ENCODE results near the gene EVA1C. TPM values are rescaled to one million over a fixed set of nuclear protein-coding genes. Genes with fewer than 3 reads are reported as not detected.
A peak's percentile ranks its signal among the peaks of the same experiment; 100 is the strongest.
"Not testable (repeated sequence)": the region's sequence is repeated elsewhere in the genome, so short reads cannot be mapped to it uniquely, and the experiment has no call there.

EVA1C gene
- total and polyA plus RNA-seq, 5 donors = 18.0 to 39.8 (median 21.2) TPM

- 93% methylated on average over 5 of the region's 5 CpGs for WGBS
- Histone ChIP-seq H3K9me3 (ENCODE audit: control insufficient read depth, low read length) (no peaks in the 10 kb centered on the region), H3K27me3 (ENCODE audit: control insufficient read depth, insufficient read depth) (no peaks in the 10 kb centered on the region), H3K4me3 (ENCODE audit: low read length) (no peak overlapping the region), H3K27ac (ENCODE audit: low read length) (no peak overlapping the region), H3K4me1 (ENCODE audit: control insufficient read depth, insufficient read depth, low read length) (peaks cover 10% of the 10 kb centered on the region)
- ATAC-seq = no peak
- intact Hi-C loops (cut with DNase I) = no loop called here
- DNase-seq = no peak
Observed at GRCh38 chr21:32424674-32425073, 12.2 kb downstream of the EVA1C start.

- Histone ChIP-seq H3K27me3 (ENCODE audit: control insufficient read depth, insufficient read depth) (no peaks in the 10 kb centered on the region), H3K4me1 (ENCODE audit: control insufficient read depth, insufficient read depth, low read length) (peaks cover 10% of the 10 kb centered on the region), H3K9me3 (ENCODE audit: control insufficient read depth, low read length) (no peaks in the 10 kb centered on the region), H3K4me3 (ENCODE audit: low read length) (no peak overlapping the region), H3K27ac (ENCODE audit: low read length) (no peak overlapping the region)
- intact Hi-C loops (cut with DNase I) = no loop called here
- WGBS = 89% methylated on average over 4 of the region's 4 CpGs
- ATAC-seq = no peak
- DNase-seq = no peak
Observed at GRCh38 chr21:32425628-32426027, 13.1 kb downstream of the EVA1C start.

- 74% methylated on average over 5 of the region's 5 CpGs for whole genome bisulfite sequencing
- intact Hi-C loops (cut with DNase I) = no loop called here
- ATAC-seq = no peak
- Histone ChIP-seq H3K4me3 (ENCODE audit: low read length) (no peak overlapping the region), H3K4me1 (ENCODE audit: control insufficient read depth, insufficient read depth, low read length) (peaks cover 10% of the 10 kb centered on the region), H3K27me3 (ENCODE audit: control insufficient read depth, insufficient read depth) (no peaks in the 10 kb centered on the region), H3K9me3 (ENCODE audit: control insufficient read depth, low read length) (no peaks in the 10 kb centered on the region), H3K27ac (ENCODE audit: low read length) (no peak overlapping the region)
- no peak for DNase-seq
Observed at GRCh38 chr21:32426066-32426465, 13.6 kb downstream of the EVA1C start.

- Histone ChIP-seq H3K27ac (ENCODE audit: low read length) (peak overlapping the region; percentile 20), H3K9me3 (ENCODE audit: control insufficient read depth, low read length) (no peaks in the 10 kb centered on the region), H3K4me1 (ENCODE audit: control insufficient read depth, insufficient read depth, low read length) (peaks cover 10% of the 10 kb centered on the region), H3K27me3 (ENCODE audit: control insufficient read depth, insufficient read depth) (no peaks in the 10 kb centered on the region), H3K4me3 (ENCODE audit: low read length) (no peak overlapping the region)
- ATAC-seq (peak; percentile 54 to 64), DNase-seq (no peak)
- intact Hi-C loops (cut with DNase I) = no loop called here
- 63% methylated on average over 6 of the region's 6 CpGs for WGBS
Observed at GRCh38 chr21:32426592-32427051, 14.1 kb downstream of the EVA1C start.

GRCh38 chr21:32427958-32428623 is 15.6 kb downstream of the EVA1C start:
- H3K27ac ChIP-seq (ENCODE audit: low read length) = peak overlapping the region; percentile 66
- 36% methylated on average over 10 of the region's 10 CpGs for WGBS
- intact Hi-C loops (cut with DNase I) = no loop called here
- peak in 2 of 3 donors; percentile 67 to 75 for DNase-seq
- no peaks in the 10 kb centered on the region for H3K9me3 ChIP-seq (ENCODE audit: control insufficient read depth, low read length)
- H3K27me3 ChIP-seq (ENCODE audit: control insufficient read depth, insufficient read depth) = no peaks in the 10 kb centered on the region
- peak; percentile 55 to 60 for ATAC-seq
- no peak overlapping the region for H3K4me3 ChIP-seq (ENCODE audit: low read length)
- peaks cover 10% of the 10 kb centered on the region for H3K4me1 ChIP-seq (ENCODE audit: control insufficient read depth, insufficient read depth, low read length)

- DNase-seq; H3K4me3 ChIP-seq (ENCODE audit: low read length); H3K9me3 ChIP-seq (ENCODE audit: control insufficient read depth, low read length); H3K27ac ChIP-seq (ENCODE audit: low read length); intact Hi-C loops (cut with DNase I); H3K27me3 ChIP-seq (ENCODE audit: control insufficient read depth, insufficient read depth); ATAC-seq: not testable (repeated sequence)
- WGBS = 73% methylated on average over 15 of the region's 15 CpGs
- H3K4me1 ChIP-seq (ENCODE audit: control insufficient read depth, insufficient read depth, low read length) = peaks cover 10% of the 10 kb centered on the region
Observed at GRCh38 chr21:32432982-32433660, 20.6 kb downstream of the EVA1C start.

- no peak overlapping the region for H3K4me3 ChIP-seq (ENCODE audit: low read length)
- intact Hi-C loops (cut with DNase I) = no loop called here
- H3K4me1 ChIP-seq (ENCODE audit: control insufficient read depth, insufficient read depth, low read length) = peaks cover 12% of the 10 kb centered on the region
- DNase-seq (peak; percentile 44 to 72 (median 67)), ATAC-seq (peak in 1 of 2 donors; percentile 85)
- H3K9me3 ChIP-seq (ENCODE audit: control insufficient read depth, low read length) = no peaks in the 10 kb centered on the region
- H3K27ac ChIP-seq (ENCODE audit: low read length) = no peak overlapping the region
- no peaks in the 10 kb centered on the region for H3K27me3 ChIP-seq (ENCODE audit: control insufficient read depth, insufficient read depth)
- WGBS = 56% methylated on average over 12 of the region's 12 CpGs
Observed at GRCh38 chr21:32437729-32438128, 25.2 kb downstream of the EVA1C start.

GRCh38 chr21:32442566-32443318 is 30.2 kb downstream of the EVA1C start:
- peaks cover 4% of the 10 kb centered on the region for H3K4me1 ChIP-seq (ENCODE audit: control insufficient read depth, insufficient read depth, low read length)
- no peaks in the 10 kb centered on the region for H3K9me3 ChIP-seq (ENCODE audit: control insufficient read depth, low read length)
- no peak overlapping the region for H3K27ac ChIP-seq (ENCODE audit: low read length)
- no peaks in the 10 kb centered on the region for H3K27me3 ChIP-seq (ENCODE audit: control insufficient read depth, insufficient read depth)
- no peak overlapping the region for H3K4me3 ChIP-seq (ENCODE audit: low read length)
- DNase-seq = no peak
- peak in 1 of 2 donors; percentile 60 for ATAC-seq
- 66% methylated on average over 8 of the region's 8 CpGs for WGBS
- intact Hi-C loops (cut with DNase I) = no loop called here

GRCh38 chr21:32445101-32445500 is 32.6 kb downstream of the EVA1C start:
- ATAC-seq (no peak), DNase-seq (no peak)
- no peaks in the 10 kb centered on the region for H3K9me3 ChIP-seq (ENCODE audit: control insufficient read depth, low read length)
- no peaks in the 10 kb centered on the region for H3K27me3 ChIP-seq (ENCODE audit: control insufficient read depth, insufficient read depth)
- 90% methylated on average over 6 of the region's 6 CpGs for WGBS
- no peak overlapping the region for H3K27ac ChIP-seq (ENCODE audit: low read length)
- intact Hi-C loops (cut with DNase I) = no loop called here
- H3K4me3 ChIP-seq (ENCODE audit: low read length) = no peak overlapping the region
- peaks cover 8% of the 10 kb centered on the region for H3K4me1 ChIP-seq (ENCODE audit: control insufficient read depth, insufficient read depth, low read length)

GRCh38 chr21:32446440-32446839 is 33.9 kb downstream of the EVA1C start:
- DNase-seq; H3K4me3 ChIP-seq (ENCODE audit: low read length); H3K9me3 ChIP-seq (ENCODE audit: control insufficient read depth, low read length); intact Hi-C loops (cut with DNase I); H3K27me3 ChIP-seq (ENCODE audit: control insufficient read depth, insufficient read depth): not testable (repeated sequence)
- H3K4me1 ChIP-seq (ENCODE audit: control insufficient read depth, insufficient read depth, low read length) = peaks cover 12% of the 10 kb centered on the region
- H3K27ac ChIP-seq (ENCODE audit: low read length) = peak overlapping the region; percentile 24
- ATAC-seq = peak; percentile 46 to 67
- 68% methylated on average over 3 of the region's 3 CpGs for WGBS

- ATAC-seq = no peak
- Histone ChIP-seq H3K9me3 (ENCODE audit: control insufficient read depth, low read length) (no peaks in the 10 kb centered on the region), H3K4me1 (ENCODE audit: control insufficient read depth, insufficient read depth, low read length) (peaks cover 14% of the 10 kb centered on the region), H3K27ac (ENCODE audit: low read length) (no peak overlapping the region), H3K27me3 (ENCODE audit: control insufficient read depth, insufficient read depth) (no peaks in the 10 kb centered on the region), H3K4me3 (ENCODE audit: low read length) (no peak overlapping the region)
- intact Hi-C loops (cut with DNase I) = no loop called here
- no peak for DNase-seq
- WGBS = 96% methylated on average over 5 of the region's 5 CpGs
Observed at GRCh38 chr21:32447224-32447623, 34.7 kb downstream of the EVA1C start.

Measured in right cardiac atrium (tissue), 5 donors.